ENCODE results near the gene SIGLEC15.
"Not testable (repeated sequence)": the region's sequence is repeated elsewhere in the genome, so short reads cannot be mapped to it uniquely, and the experiment has no call there.

Gene SIGLEC15

DNA sequence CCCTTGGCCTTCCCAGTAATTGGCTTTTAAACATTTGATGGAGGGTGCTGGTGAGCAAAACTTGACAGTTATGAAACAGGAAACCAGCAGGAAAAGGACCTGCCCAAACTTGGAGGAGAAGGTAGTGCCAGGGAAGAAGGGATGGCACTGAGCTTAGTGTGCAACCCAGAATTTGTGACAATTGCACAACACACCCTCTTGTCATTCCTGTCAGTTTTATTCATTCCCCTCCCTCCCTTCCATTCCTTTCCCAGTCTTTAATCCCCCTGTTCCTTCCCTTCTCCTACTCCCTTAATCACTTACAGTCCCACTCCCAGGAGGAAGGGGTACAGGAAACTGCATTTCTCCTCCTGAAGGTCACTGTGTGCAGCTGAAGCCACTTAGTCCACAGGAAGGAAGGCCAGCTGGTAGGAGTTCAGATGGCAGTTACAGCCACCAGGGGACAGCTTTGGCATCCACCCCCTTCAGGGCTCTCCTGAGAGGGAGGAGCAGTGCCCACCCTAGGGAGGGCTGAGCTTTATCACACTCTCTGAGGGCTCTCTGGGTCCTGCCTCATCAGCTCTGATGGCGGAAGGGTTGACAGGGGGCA is 24.0 kb upstream of the SIGLEC15 start:
- ATAC-seq (ENCODE audit: low read depth) (no peak), DNase-seq (ENCODE audit: low spot score in 2 of 2) (no peak)
- Mint-ChIP-seq H3K4me1 (peaks cover under 1% of the 10 kb centered on the region), H3K36me3 (peaks cover 2% of the 10 kb centered on the region), H3K27ac (no peak overlapping the region), H3K27me3 (peaks cover 18% of the 10 kb centered on the region), H3K9me3 (peaks cover 9% of the 10 kb centered on the region), H3K4me3 (no peak overlapping the region)

DNA sequence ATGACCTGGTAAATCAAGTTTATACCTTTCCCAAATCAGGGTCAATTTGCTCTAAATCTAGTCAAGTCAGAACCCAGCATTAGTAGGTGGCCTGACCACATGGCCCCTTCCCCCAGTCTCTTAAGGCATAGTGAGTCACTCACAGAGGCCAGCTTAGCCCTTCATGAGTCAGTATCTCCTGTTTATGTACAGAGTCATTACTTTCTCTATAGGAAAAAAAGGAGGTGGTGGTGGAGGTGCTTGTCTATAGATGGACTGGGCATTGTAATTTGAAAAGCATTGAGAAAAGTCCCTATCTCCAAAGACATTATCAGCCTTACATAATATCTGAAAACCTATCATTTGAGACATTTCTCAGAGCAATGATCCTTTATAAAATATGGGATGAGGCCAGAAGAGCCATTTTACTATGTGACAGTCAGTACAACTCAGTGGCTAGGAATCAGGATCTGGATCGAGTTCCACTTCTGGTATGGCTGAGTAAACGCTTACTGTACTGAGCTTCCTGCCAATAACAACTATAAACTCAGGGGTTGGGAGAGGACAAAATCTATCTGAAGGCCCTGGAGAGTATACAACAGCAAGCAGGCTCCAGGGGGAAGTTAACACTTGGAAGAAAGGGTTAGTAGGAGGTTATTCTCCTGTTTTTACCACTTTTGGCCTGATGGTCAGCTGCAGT is 22.5 kb upstream of the SIGLEC15 start:
- ATAC-seq (ENCODE audit: low read depth) (no peak), DNase-seq (ENCODE audit: low spot score in 2 of 2) (no peak)
- Mint-ChIP-seq H3K9me3 (peaks cover 9% of the 10 kb centered on the region), H3K4me1 (peaks cover 5% of the 10 kb centered on the region), H3K4me3 (no peak overlapping the region), H3K27me3 (peaks cover 18% of the 10 kb centered on the region), H3K36me3 (peaks cover 2% of the 10 kb centered on the region), H3K27ac (no peak overlapping the region)

DNA sequence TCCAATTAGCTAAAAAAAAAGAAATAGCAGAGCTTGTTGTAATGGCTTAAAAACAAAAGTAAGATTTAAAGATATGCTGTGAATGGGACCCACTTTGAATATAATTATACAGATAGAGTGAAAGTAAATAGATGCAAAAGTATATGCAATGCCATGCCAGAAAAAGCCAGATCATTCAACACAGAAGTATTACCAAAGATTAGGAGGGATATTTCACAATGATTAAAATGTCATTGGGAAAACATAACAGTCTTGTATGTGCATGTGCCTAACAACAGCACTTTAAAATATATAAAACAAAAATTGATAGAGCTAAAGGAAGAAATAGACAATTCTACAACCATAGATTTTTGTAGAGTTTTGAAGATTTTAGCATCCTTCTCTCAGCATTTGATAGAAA is 19.9 kb upstream of the SIGLEC15 start:
- Mint-ChIP-seq H3K27ac (no peak overlapping the region), H3K4me3 (no peak overlapping the region), H3K36me3 (peaks cover 2% of the 10 kb centered on the region), H3K27me3 (peaks cover 21% of the 10 kb centered on the region), H3K9me3 (peaks cover 7% of the 10 kb centered on the region), H3K4me1 (peaks cover 5% of the 10 kb centered on the region)
- DNase-seq (ENCODE audit: low spot score in 2 of 2) (no peak), ATAC-seq (ENCODE audit: low read depth) (no peak)

DNA sequence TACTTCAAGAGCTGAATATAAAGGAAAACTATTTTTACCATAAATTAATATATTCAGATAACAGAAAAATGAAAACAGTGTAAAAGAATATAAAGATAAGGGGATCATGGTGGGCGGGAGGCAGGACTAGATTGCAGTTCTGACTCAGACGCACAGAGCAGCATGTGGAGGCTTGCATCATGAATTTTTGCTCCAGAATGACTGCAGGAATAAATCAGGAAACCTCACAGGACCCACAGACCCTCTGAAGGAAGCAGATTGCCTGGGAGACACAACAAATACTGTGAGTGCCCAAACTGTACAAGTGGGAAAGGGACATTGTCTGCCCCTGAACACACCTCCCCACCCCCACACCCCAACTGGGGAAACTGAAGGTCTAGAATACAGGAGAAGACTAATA is 19.2 kb upstream of the SIGLEC15 start:
- peaks cover 5% of the 10 kb centered on the region for H3K4me1 Mint-ChIP-seq
- H3K4me3 Mint-ChIP-seq, result no peak overlapping the region
- peaks cover 18% of the 10 kb centered on the region for H3K27me3 Mint-ChIP-seq
- H3K36me3 Mint-ChIP-seq, result peaks cover 2% of the 10 kb centered on the region
- H3K9me3 Mint-ChIP-seq, result peaks cover 7% of the 10 kb centered on the region
- no peak overlapping the region for H3K27ac Mint-ChIP-seq
- ATAC-seq (ENCODE audit: low read depth) (no peak), DNase-seq (ENCODE audit: low spot score in 2 of 2) (no peak)

DNA sequence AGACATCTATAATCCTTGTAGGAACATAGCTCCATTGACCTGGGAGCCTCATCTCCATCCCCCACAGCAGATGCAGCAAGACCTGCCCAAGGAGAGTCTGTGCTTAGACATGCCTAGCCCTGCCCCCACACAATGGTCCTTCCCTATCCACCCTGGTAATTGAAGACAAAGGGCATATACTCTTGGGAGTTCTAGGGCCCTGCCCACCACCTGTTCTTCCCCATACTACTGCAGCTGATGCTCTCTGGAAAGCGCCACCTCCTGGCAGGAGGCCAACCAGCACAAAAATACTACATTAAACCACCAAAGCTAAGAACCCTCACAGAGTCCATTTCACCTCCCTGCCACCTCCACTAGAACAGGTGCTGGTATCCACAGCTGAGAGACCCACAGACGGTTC is 18.3 kb upstream of the SIGLEC15 start:
- not testable (repeated sequence) for ATAC-seq (ENCODE audit: low read depth); H3K36me3 Mint-ChIP-seq; H3K4me3 Mint-ChIP-seq; H3K9me3 Mint-ChIP-seq; H3K27ac Mint-ChIP-seq; H3K4me1 Mint-ChIP-seq
- DNase-seq (ENCODE audit: low spot score in 2 of 2), result peak in 1 of 2 donors; percentile 21
- H3K27me3 Mint-ChIP-seq, result peaks cover 12% of the 10 kb centered on the region

DNA sequence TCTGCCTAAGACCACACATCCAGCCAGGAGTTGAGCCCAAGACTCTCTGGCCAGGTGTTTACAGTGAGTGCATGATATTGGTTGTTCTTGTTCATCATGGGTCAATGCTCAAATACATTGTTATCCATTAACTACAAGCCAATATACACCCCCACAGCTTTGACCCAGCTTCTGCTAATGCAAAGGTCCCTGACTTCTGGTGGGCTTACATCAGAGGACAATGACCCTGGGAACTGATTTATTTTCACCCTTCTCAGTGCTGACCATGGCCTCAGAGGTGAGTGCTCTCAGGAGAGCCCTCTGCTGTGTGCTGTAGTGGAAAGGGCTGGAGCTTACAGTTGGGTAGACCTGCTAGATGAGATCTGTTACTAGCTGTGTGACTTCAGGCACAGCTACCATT is 10.7 kb upstream of the SIGLEC15 start:
- not testable (repeated sequence) for H3K27ac Mint-ChIP-seq; ATAC-seq (ENCODE audit: low read depth); H3K4me1 Mint-ChIP-seq

DNA sequence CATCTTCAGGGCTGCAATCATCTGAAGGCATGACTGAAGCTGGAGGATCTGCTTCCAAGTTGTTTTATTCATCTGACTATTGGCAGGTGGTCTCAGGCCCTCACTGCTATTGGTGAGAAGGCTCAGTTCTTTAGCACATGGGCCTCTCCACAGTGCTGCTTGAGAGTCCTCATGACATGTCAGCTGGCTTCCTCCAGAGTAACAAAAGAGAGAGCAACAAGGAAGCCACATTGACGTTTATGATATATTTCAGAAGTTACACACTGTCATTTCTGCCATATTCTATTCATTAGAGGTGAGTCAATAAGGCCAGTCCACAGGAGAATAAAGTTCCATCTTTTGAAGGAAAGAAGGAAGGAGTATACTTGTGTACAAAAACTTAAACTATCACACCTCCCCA is 7.9 kb upstream of the SIGLEC15 start:
- DNase-seq (ENCODE audit: low spot score in 2 of 2) (no peak), ATAC-seq (ENCODE audit: low read depth) (no peak)
- Mint-ChIP-seq H3K36me3 (peaks cover 5% of the 10 kb centered on the region), H3K4me1 (no peaks in the 10 kb centered on the region), H3K4me3 (no peak overlapping the region), H3K9me3 (peaks cover 7% of the 10 kb centered on the region), H3K27me3 (peaks cover 2% of the 10 kb centered on the region), H3K27ac (no peak overlapping the region)

More for the DNA sequence above, 10.7 kb upstream of the SIGLEC15 start:
- H3K9me3 Mint-ChIP-seq; H3K36me3 Mint-ChIP-seq; H3K4me3 Mint-ChIP-seq; DNase-seq (ENCODE audit: low spot score in 2 of 2); H3K27me3 Mint-ChIP-seq: not testable (repeated sequence)

DNA sequence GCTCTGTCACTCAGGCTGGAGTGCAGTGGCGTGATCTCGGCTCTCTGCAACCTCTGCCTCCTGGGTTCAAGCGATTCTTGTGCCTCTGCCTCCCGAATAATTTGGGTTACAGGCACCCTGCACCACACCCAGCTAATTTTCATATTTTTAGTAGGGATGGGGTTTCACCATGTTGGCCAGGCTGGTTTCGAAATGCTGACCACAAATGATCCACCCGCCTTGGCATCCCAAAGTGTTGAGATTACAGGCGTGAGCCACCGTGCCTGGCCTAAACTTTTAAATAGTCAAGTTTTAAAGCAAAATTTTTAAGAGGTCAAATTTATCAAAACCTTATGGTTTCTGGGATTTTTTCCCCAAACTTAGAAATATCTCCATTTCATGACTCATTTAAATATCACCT is 6.7 kb upstream of the SIGLEC15 start:
- not testable (repeated sequence) for ATAC-seq (ENCODE audit: low read depth); H3K4me3 Mint-ChIP-seq; H3K9me3 Mint-ChIP-seq; DNase-seq (ENCODE audit: low spot score in 2 of 2); H3K36me3 Mint-ChIP-seq; H3K4me1 Mint-ChIP-seq; H3K27me3 Mint-ChIP-seq; H3K27ac Mint-ChIP-seq

DNA sequence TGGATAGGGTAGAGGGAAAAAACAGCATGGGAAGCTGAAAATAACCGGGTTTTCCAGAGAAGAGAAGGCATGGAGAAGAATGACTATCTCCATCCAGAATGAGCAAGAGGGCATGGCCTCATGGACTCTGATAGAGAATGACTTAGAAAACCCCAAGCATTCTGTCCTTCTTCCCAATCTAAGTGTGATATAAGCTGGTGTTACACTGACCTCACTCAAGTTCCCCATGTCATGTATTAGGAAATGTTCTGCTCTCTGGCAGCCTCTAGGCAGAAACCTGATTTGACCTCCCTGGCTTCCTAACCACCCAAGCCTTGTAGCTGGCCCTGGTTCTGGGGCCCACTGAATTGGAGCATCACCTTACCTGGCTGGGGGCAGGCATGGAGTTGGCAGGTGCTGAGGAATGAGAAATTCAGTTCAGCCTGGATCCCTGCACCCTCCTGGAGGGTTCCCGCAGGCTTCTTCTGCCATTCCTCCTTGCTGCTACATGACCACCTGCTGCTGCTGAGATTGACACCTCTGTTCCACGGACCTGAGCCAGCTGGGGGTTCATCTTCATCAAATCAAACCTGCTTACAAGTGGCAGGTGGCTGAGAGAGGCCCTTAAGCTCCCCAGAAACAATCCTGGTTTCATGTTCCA is 5.2 kb upstream of the SIGLEC15 start:
- Mint-ChIP-seq H3K4me1 (peaks cover 9% of the 10 kb centered on the region), H3K27ac (no peak overlapping the region), H3K27me3 (peaks cover 5% of the 10 kb centered on the region), H3K36me3 (peaks cover 7% of the 10 kb centered on the region), H3K9me3 (peaks cover 7% of the 10 kb centered on the region), H3K4me3 (no peak overlapping the region)
- ATAC-seq (ENCODE audit: low read depth) (no peak), DNase-seq (ENCODE audit: low spot score in 2 of 2) (no peak)

DNA sequence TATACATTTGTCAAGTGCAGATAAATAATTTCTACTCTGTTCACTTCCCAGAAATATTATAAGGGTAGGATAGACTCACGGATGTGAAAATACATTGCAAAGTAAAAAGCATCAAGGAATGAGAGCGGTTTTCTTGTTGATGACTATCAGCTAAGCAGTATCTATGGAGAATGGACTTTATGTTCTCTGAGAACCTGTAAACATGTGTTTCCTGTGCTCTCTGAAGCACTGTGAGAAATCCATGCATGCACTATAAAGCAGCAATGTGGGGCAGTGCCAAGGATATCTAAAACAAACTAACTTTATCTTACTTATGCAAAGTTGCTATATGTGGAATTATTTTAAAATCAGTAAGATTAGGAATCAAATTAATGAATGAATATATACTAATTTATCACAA is 4.4 kb upstream of the SIGLEC15 start:
- peaks cover 7% of the 10 kb centered on the region for H3K27me3 Mint-ChIP-seq
- DNase-seq (ENCODE audit: low spot score in 2 of 2) (no peak), ATAC-seq (ENCODE audit: low read depth) (no peak)
- no peak overlapping the region for H3K27ac Mint-ChIP-seq
- peaks cover 14% of the 10 kb centered on the region for H3K4me1 Mint-ChIP-seq
- H3K36me3 Mint-ChIP-seq, result peaks cover 7% of the 10 kb centered on the region
- no peak overlapping the region for H3K4me3 Mint-ChIP-seq
- H3K9me3 Mint-ChIP-seq, result peaks cover 7% of the 10 kb centered on the region

DNA sequence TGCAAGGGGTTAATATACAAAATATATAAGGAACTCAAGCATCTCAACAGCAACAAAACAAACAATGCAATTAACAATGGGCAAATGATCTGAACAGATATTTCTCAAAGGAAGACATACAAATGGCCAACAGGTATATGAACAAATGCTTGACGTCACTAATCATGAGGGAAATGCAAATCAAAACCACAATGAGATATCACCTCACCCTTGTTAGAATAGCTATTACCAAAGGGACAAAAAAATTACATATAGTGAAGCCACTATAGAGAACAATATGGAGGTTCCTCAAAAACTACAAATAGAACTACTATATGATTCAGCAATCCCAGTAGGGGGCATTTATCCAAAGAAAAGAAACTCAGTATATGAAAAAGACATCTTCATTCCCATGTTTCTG is 3.8 kb upstream of the SIGLEC15 start:
- peaks cover 7% of the 10 kb centered on the region for H3K27me3 Mint-ChIP-seq
- H3K36me3 Mint-ChIP-seq, result peaks cover 3% of the 10 kb centered on the region

DNA sequence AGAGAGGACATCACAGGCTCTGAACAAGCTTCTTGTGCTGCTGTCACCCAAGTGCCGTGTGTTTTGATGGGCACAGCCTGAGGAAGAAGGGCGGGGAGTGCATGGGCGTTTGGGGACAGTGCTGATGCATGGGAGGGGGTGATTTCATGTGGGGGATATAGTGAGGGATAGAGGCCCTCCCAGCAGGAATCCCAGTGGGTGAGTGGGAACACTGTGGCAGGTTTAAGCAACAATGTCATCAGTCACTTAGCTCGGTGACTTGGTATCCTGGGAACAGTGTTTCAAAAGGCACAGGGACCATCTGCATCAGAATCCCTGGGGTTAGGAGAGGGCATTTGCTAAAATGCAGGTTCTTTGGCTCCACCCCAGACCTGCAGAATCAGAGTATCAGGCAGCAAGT is 609 bp downstream of the SIGLEC15 start:
- ATAC-seq (ENCODE audit: low read depth) (no peak), DNase-seq (ENCODE audit: low spot score in 2 of 2) (no peak)
- Mint-ChIP-seq H3K4me1 (peaks cover 22% of the 10 kb centered on the region), H3K27me3 (peaks cover 7% of the 10 kb centered on the region), H3K9me3 (peaks cover 3% of the 10 kb centered on the region), H3K36me3 (peaks cover 3% of the 10 kb centered on the region), H3K4me3 (no peak overlapping the region), H3K27ac (peak overlapping the region; percentile 15)

More for the DNA sequence above, 3.8 kb upstream of the SIGLEC15 start:
- ATAC-seq (ENCODE audit: low read depth) (peak; percentile 48), DNase-seq (ENCODE audit: low spot score in 2 of 2) (no peak)
- Mint-ChIP-seq H3K4me1 (peaks cover 15% of the 10 kb centered on the region), H3K27ac (no peak overlapping the region), H3K4me3 (no peak overlapping the region), H3K9me3 (peaks cover 3% of the 10 kb centered on the region)

DNA sequence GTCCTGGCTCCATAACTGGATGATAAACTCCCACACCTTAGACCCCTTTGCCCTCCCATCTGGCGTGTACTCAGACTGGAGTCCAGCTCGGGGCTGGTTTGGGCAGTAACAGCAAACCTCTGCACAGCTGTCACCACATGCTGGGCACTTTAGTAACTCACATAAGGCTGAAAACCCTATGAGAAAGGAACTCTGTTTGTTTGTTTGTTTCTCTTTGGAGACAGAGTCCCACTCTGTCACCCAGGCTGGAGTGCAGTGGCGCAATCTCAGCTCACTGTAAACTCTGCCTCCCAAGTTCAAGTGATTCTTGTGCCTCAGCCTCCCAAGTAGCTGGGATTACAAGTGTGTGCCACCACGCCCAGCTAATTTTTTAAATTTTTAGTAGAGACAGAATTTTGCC is 1.2 kb downstream of the SIGLEC15 start:
- peaks cover 22% of the 10 kb centered on the region for H3K4me1 Mint-ChIP-seq
- H3K27ac Mint-ChIP-seq; DNase-seq (ENCODE audit: low spot score in 2 of 2); H3K36me3 Mint-ChIP-seq; H3K9me3 Mint-ChIP-seq; H3K27me3 Mint-ChIP-seq; H3K4me3 Mint-ChIP-seq; ATAC-seq (ENCODE audit: low read depth): not testable (repeated sequence)

DNA sequence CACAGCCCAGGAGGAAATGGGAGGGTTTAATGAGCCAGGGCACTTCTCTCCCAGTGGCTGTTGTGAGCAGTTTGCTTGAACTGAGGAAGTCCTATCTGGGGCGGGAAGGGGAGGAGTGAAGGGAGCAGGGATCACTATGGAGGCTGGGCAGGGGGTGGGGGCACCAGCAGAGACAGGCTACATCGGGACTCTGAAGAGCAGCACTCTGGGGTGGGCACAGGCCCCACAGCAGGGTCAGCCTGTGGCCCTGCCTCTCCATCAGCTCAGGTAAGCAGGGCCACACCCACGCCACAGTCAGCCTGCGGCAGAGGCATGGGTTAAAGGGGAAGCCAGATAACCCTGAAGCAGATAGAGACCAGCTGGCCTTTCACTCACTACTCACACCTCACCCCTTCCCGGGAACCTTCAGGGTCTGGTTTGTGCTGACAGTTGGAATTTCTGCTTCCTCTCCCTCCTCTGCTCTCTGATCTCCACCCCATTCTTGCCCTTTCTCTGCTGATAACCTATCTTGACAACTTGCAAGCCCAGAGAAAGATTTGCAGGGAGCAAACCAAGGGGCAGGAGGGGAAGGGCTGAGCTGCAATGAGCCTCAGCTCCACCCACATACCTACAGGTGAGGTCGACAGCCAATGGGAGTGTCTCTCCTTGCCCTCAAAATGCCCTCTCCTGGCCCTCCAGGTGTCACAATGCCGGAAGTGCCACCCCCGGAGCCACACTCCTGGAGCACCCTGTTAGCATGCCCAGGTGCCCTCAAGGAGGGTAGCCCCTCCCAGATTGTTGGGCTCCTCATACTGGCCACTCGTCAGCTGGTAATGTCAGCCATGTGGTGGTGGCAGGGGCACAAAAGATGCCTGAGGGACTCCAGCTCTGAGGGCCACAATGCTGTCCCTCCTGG is 3.7 kb downstream of the SIGLEC15 start:
- no peak overlapping the region for H3K27ac Mint-ChIP-seq
- no peak for ATAC-seq (ENCODE audit: low read depth)
- H3K4me3 Mint-ChIP-seq, result no peak overlapping the region
- peaks cover 22% of the 10 kb centered on the region for H3K4me1 Mint-ChIP-seq
- no peaks in the 10 kb centered on the region for H3K9me3 Mint-ChIP-seq
- H3K36me3 Mint-ChIP-seq, result peaks cover 1% of the 10 kb centered on the region
- no peak for DNase-seq (ENCODE audit: low spot score in 2 of 2)
- H3K27me3 Mint-ChIP-seq, result peaks cover 17% of the 10 kb centered on the region
